GM19455 (cell line): ENCODE data around the gene NKX3-2.

Experiments used
- ATAC-seq: cut with Tn5 transposase; IDR thresholded peaks from one replicate; pipeline ENCODE4 v1.9.1; 2021; ENCODE audit not compliant: unreplicated experiment

Gene NKX3-2

GRCh38 chr4:13546142-13546940, 2.0 kb upstream of the NKX3-2 start:
- ATAC-seq: no peak

GRCh38 chr4:13545394-13545808, 1.1 kb upstream of the NKX3-2 start:
- no peak for ATAC-seq

- peak; percentile 41 for ATAC-seq
Observed at GRCh38 chr4:13544606-13545393, 492 bp upstream of the NKX3-2 start.

- no peak for ATAC-seq
Observed at GRCh38 chr4:13543032-13543838, 1.1 kb downstream of the NKX3-2 start.

- ATAC-seq: no peak
Observed at GRCh38 chr4:13542577-13543031, 1.7 kb downstream of the NKX3-2 start.

- no peak for ATAC-seq
Observed at GRCh38 chr4:13541720-13542576, 2.4 kb downstream of the NKX3-2 start.

- no peak for ATAC-seq
Observed at GRCh38 chr4:13541176-13541604, 3.1 kb downstream of the NKX3-2 start.

GRCh38 chr4:13540446-13541175, 3.7 kb downstream of the NKX3-2 start:
- ATAC-seq: no peak

GRCh38 chr4:13539619-13540445, 4.5 kb downstream of the NKX3-2 start:
- ATAC-seq: no peak

GRCh38 chr4:13539047-13539618, 5.2 kb downstream of the NKX3-2 start:
- no peak for ATAC-seq

- ATAC-seq: no peak
Observed at GRCh38 chr4:13538427-13538973, 5.8 kb downstream of the NKX3-2 start.

GRCh38 chr4:13537832-13538177, 6.5 kb downstream of the NKX3-2 start:
- no peak for ATAC-seq

- no peak for ATAC-seq
Observed at GRCh38 chr4:13537011-13537831, 7.1 kb downstream of the NKX3-2 start.

- no peak for ATAC-seq
Observed at GRCh38 chr4:13536607-13537006, 7.7 kb downstream of the NKX3-2 start.

GRCh38 chr4:13535708-13536361, 8.5 kb downstream of the NKX3-2 start:
- no peak for ATAC-seq

GRCh38 chr4:13535118-13535517, 9.2 kb downstream of the NKX3-2 start:
- ATAC-seq: no peak
